H9 (cell line): ENCODE data around the gene CCDC59. TPM values are rescaled to one million over a fixed set of nuclear protein-coding genes. Genes with fewer than 3 reads are reported as not detected.

Experiments used
- DNase-seq: peaks from one replicate; pipeline ENCODE4 v3.0.0-alpha.2; 2017
- H2AFZ ChIP-seq: one replicate; pipeline ENCODE4 v1.6.1; 2013; ENCODE audit warnings: mild to moderate bottlenecking, low read length, control low read depth, moderate library complexity
- H2AK5ac ChIP-seq: 2 replicates; pipeline ENCODE4 v1.6.1; 2013; ENCODE audit warnings: low read length, control low read depth, mixed read lengths; ENCODE audit not compliant: insufficient read length
- H2BK120ac ChIP-seq: one replicate; pipeline ENCODE4 v1.6.1; 2013; ENCODE audit warnings: low read depth, mild to moderate bottlenecking, low read length, control low read depth, inconsistent platforms; ENCODE audit not compliant: poor library complexity, severe bottlenecking
- H2BK12ac ChIP-seq: 2 replicates; pipeline ENCODE4 v1.6.1; 2013; ENCODE audit warnings: low read length, control low read depth, mixed read lengths, low read depth; ENCODE audit not compliant: insufficient read length
- H2BK15ac ChIP-seq: 2 replicates; pipeline ENCODE4 v1.6.1; 2013; ENCODE audit warnings: low read depth, low read length, control low read depth
- H2BK20ac ChIP-seq: one replicate; pipeline ENCODE4 v1.6.1; 2013; ENCODE audit warnings: low read depth, mild to moderate bottlenecking, low read length, control low read depth, inconsistent platforms; ENCODE audit not compliant: poor library complexity, severe bottlenecking
- H2BK5ac ChIP-seq: 2 replicates; pipeline ENCODE4 v1.6.1; 2013; ENCODE audit warnings: low read length, control low read depth, mixed read lengths; ENCODE audit not compliant: insufficient read length
- H3K14ac ChIP-seq: 2 replicates; pipeline ENCODE4 v1.6.1; 2013; ENCODE audit warnings: low read length, control low read depth; ENCODE audit not compliant: insufficient read depth
- H3K18ac ChIP-seq: 2 replicates; pipeline ENCODE4 v1.6.1; 2013; ENCODE audit warnings: low read depth, mild to moderate bottlenecking, mixed read lengths, low read length, control low read depth; ENCODE audit not compliant: insufficient read length
- H3K23ac ChIP-seq: 2 replicates; pipeline ENCODE4 v1.6.1; 2013; ENCODE audit warnings: low read length, control low read depth, mixed read lengths, low read depth; ENCODE audit not compliant: insufficient read length
- H3K23me2 ChIP-seq: 2 replicates; pipeline ENCODE4 v1.6.1; 2013; ENCODE audit warnings: low read depth, mild to moderate bottlenecking, mixed read lengths, low read length, control low read depth; ENCODE audit not compliant: insufficient read length, poor library complexity, severe bottlenecking
- H3K27ac ChIP-seq: 2 replicates; pipeline ENCODE4 v1.5.1; 2013; ENCODE audit warnings: low read length, control low read depth, mixed read lengths, low read depth; ENCODE audit not compliant: insufficient read length
- H3K27me3 ChIP-seq: 2 replicates; pipeline ENCODE4 v1.6.1; 2013; ENCODE audit warnings: low read length, control low read depth, inconsistent platforms; ENCODE audit not compliant: insufficient read depth
- H3K4ac ChIP-seq: 2 replicates; pipeline ENCODE4 v1.6.1; 2013; ENCODE audit warnings: low read depth, mild to moderate bottlenecking, control low read depth, inconsistent platforms, low read length, moderate library complexity
- H3K4me1 ChIP-seq: 2 replicates; pipeline ENCODE4 v1.6.1; 2013; ENCODE audit warnings: low read length, control low read depth, inconsistent platforms; ENCODE audit not compliant: insufficient read depth
- H3K4me2 ChIP-seq: 2 replicates; pipeline ENCODE4 v1.6.1; 2013; ENCODE audit warnings: low read length, control low read depth, mixed read lengths; ENCODE audit not compliant: insufficient read length, insufficient read depth
- H3K56ac ChIP-seq: 2 replicates; pipeline ENCODE4 v1.6.1; 2013; ENCODE audit warnings: low read depth, mild to moderate bottlenecking, mixed read lengths, low read length, control low read depth; ENCODE audit not compliant: insufficient read length
- H3K79me1 ChIP-seq: 2 replicates; pipeline ENCODE4 v1.6.1; 2013; ENCODE audit warnings: low read depth, mild to moderate bottlenecking, moderate library complexity, low read length, control low read depth, inconsistent platforms; ENCODE audit not compliant: insufficient read depth, poor library complexity, severe bottlenecking
- H3K79me2 ChIP-seq: 2 replicates; pipeline ENCODE4 v1.6.1; 2013; ENCODE audit warnings: low read length, control low read depth, inconsistent platforms; ENCODE audit not compliant: insufficient read depth
- H3K9ac ChIP-seq: 2 replicates; pipeline ENCODE4 v1.6.1; 2013; ENCODE audit warnings: low read length, control low read depth, mixed read lengths; ENCODE audit not compliant: insufficient read length; ENCODE audit errors: extremely low read depth
- H3K9me3 ChIP-seq: one replicate; pipeline ENCODE4 v1.6.1; 2013; ENCODE audit warnings: low read depth, low read length, inconsistent platforms; ENCODE audit not compliant: control insufficient read depth
- H3T11ph ChIP-seq: one replicate; pipeline ENCODE4 v1.6.1; 2013; ENCODE audit warnings: mild to moderate bottlenecking, low read length, control low read depth, inconsistent platforms
- H4K20me1 ChIP-seq: one replicate; pipeline ENCODE4 v1.6.1; 2013; ENCODE audit not compliant: control insufficient read depth, insufficient read length, insufficient read depth
- H4K5ac ChIP-seq: 2 replicates; pipeline ENCODE4 v1.6.1; 2013; ENCODE audit warnings: low read depth, mild to moderate bottlenecking, mixed read lengths, low read length, control low read depth; ENCODE audit not compliant: insufficient read length
- H4K8ac ChIP-seq: replicated peaks from 2 replicates; pipeline ENCODE4 v1.6.1; 2013; ENCODE audit warnings: low read length, control low read depth, mixed read lengths, low read depth; ENCODE audit not compliant: insufficient read length
- H4K91ac ChIP-seq: 2 replicates; pipeline ENCODE4 v1.6.1; 2013; ENCODE audit warnings: low read depth, mild to moderate bottlenecking, moderate library complexity, mixed read lengths, low read length, control low read depth; ENCODE audit not compliant: insufficient read length
- H3K27ac Mint-ChIP-seq, 3 experiments: 2 replicates in 2 of 3; 3 replicates in 1 of 3; pipeline ENCODE4 v1.8.0; 2020 to 2021; ENCODE audit warnings: mixed read lengths in 3 of 3, mild to moderate bottlenecking in 1 of 3, moderate library complexity in 1 of 3
- H3K27me3 Mint-ChIP-seq: 2 replicates; pipeline ENCODE4 v1.8.0; 2021; ENCODE audit warnings: low read depth, mild to moderate bottlenecking, moderate library complexity, mixed read lengths
- H3K36me3 Mint-ChIP-seq, 3 experiments: 2 replicates in 2 of 3; 3 replicates in 1 of 3; pipeline ENCODE4 v1.8.0; 2020 to 2021; ENCODE audit warnings: low read depth in 3 of 3, mixed read lengths in 3 of 3; ENCODE audit not compliant: insufficient read depth in 1 of 3
- H3K4me1 Mint-ChIP-seq, 2 experiments: 2 replicates each; pipeline ENCODE4 v1.8.0; 2020; ENCODE audit warnings: mixed read lengths in 2 of 2
- H3K4me3 Mint-ChIP-seq, 2 experiments: 2 replicates in 1 of 2; 3 replicates in 1 of 2; pipeline ENCODE4 v1.8.0; 2020 to 2021; ENCODE audit warnings: mild to moderate bottlenecking in 2 of 2, mixed read lengths in 2 of 2, moderate library complexity in 1 of 2
- H3K9me3 Mint-ChIP-seq, 2 experiments: 2 replicates in 1 of 2; 3 replicates in 1 of 2; pipeline ENCODE4 v1.8.0; 2020; ENCODE audit warnings: mild to moderate bottlenecking in 2 of 2, mixed read lengths in 2 of 2, moderate library complexity in 1 of 2
- WGBS: extraction: QIAGEN DNeasy Blood & Tissue Kit; methylation state at CpG from one replicate; pipeline ENCODE4 v1.1.7; 2013; ENCODE audit warnings: missing lambda C conversion rate, low lambda C conversion rate, mixed read lengths; ENCODE audit not compliant: insufficient read length; ENCODE audit errors: extremely low coverage; 5-methylcytosine and 5-hydroxymethylcytosine counted together
- total RNA-seq: library from RNA; stranded (reverse); gene quantifications from 2 replicates; pipeline ENCODE4 v1.2.1, GENCODE V29; 2021
- TF ChIP-seq, protein P1 (sequence below): fragments of 200-600 bp; sonication (generic); conservative IDR thresholded peaks from 3 replicates; pipeline ENCODE4 v1.8.0; 2021; ENCODE audit warnings: antibody characterized with exemption, mild to moderate bottlenecking

CCDC59 gene
- total RNA-seq, 1 experiment from 2014 or later, result 62.2 TPM

GRCh38 chr12:82383930-82384552 lies 25.9 kb upstream of the CCDC59 start:
- H2BK15ac ChIP-seq, result no peak overlapping the region
- H2BK5ac ChIP-seq, result no peak overlapping the region
- no peaks in the 10 kb centered on the region for H3K79me1 ChIP-seq
- no peaks in the 10 kb centered on the region for H3K23me2 ChIP-seq
- H2BK12ac ChIP-seq, result no peak overlapping the region
- H4K8ac ChIP-seq, result no peak overlapping the region
- H2AFZ ChIP-seq, result no peak overlapping the region
- H3K4ac ChIP-seq, result no peak overlapping the region
- no peak overlapping the region for H3K4me2 ChIP-seq
- DNase-seq, result no peak
- 0 out of 7 replicates have a peak, but pooled peaks cover 0 to 2% (median 0%) of the 10 kb centered on the region in 3 experiments for H3K36me3 Mint-ChIP-seq
- H3T11ph ChIP-seq, result no peak overlapping the region
- no peak overlapping the region for H3K27ac Mint-ChIP-seq
- no peaks in the 10 kb centered on the region for H3K4me1 Mint-ChIP-seq
- H3K27me3 ChIP-seq, result no peaks in the 10 kb centered on the region
- peaks cover 2% of the 10 kb centered on the region; the same call in 1 of the 2 replicates for H3K27me3 Mint-ChIP-seq
- no peak overlapping the region for H3K18ac ChIP-seq
- H3K56ac ChIP-seq, result no peak overlapping the region
- H2BK20ac ChIP-seq, result no peak overlapping the region
- no CpG with 5 or more reads among the region's 2 CpGs for WGBS
- no peaks in the 10 kb centered on the region for H3K79me2 ChIP-seq
- no peak overlapping the region for H3K27ac ChIP-seq
- no peak overlapping the region for H4K91ac ChIP-seq
- no peaks in the 10 kb centered on the region for H3K4me1 ChIP-seq
- H4K5ac ChIP-seq, result no peak overlapping the region
- no peak overlapping the region for H2AK5ac ChIP-seq
- H3K9ac ChIP-seq, result no peak overlapping the region
- H2BK120ac ChIP-seq, result no peak overlapping the region
- no peak overlapping the region for H3K14ac ChIP-seq
- TF ChIP-seq, protein P1, sequence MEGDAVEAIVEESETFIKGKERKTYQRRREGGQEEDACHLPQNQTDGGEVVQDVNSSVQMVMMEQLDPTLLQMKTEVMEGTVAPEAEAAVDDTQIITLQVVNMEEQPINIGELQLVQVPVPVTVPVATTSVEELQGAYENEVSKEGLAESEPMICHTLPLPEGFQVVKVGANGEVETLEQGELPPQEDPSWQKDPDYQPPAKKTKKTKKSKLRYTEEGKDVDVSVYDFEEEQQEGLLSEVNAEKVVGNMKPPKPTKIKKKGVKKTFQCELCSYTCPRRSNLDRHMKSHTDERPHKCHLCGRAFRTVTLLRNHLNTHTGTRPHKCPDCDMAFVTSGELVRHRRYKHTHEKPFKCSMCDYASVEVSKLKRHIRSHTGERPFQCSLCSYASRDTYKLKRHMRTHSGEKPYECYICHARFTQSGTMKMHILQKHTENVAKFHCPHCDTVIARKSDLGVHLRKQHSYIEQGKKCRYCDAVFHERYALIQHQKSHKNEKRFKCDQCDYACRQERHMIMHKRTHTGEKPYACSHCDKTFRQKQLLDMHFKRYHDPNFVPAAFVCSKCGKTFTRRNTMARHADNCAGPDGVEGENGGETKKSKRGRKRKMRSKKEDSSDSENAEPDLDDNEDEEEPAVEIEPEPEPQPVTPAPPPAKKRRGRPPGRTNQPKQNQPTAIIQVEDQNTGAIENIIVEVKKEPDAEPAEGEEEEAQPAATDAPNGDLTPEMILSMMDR, result peak; percentile 53
- no peaks in the 10 kb centered on the region for H3K9me3 ChIP-seq
- no peak overlapping the region for H3K23ac ChIP-seq
- H3K4me3 Mint-ChIP-seq, result no peak overlapping the region
- H3K9me3 Mint-ChIP-seq, result no peaks in the 10 kb centered on the region
- H4K20me1 ChIP-seq, result no peaks in the 10 kb centered on the region
